Fibroblast of skin of back (primary cell): ENCODE results near the gene CNOT1.
A peak's percentile ranks its signal among the peaks of the same experiment; 100 is the strongest.
"Not testable (repeated sequence)": the region's sequence is repeated elsewhere in the genome, so short reads cannot be mapped to it uniquely, and the experiment has no call there.

Experiments used
- DNase-seq: peaks from one replicate; pipeline ENCODE4 v3.0.0-alpha.2; 2013

CNOT1 gene

DNA sequence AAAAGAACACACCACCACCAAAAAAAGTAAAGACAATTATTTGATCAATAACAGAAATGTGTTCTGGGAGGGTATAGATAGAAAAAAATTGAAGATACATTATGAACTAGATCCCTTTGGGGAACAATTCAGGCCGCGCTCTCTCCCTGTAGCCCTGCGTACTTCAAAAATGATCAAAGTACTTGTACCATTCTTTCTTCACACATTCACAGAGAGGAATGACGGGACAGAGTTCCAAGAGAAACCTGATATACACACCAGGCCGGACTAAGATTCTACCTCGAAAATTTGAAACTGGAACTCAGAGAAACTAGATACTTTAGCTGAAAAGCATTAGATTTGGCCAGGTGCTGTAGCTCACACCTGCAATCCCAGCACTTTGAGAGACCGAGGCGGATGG, 50.0 kb downstream of the CNOT1 start:
- DNase-seq: no peak

DNA sequence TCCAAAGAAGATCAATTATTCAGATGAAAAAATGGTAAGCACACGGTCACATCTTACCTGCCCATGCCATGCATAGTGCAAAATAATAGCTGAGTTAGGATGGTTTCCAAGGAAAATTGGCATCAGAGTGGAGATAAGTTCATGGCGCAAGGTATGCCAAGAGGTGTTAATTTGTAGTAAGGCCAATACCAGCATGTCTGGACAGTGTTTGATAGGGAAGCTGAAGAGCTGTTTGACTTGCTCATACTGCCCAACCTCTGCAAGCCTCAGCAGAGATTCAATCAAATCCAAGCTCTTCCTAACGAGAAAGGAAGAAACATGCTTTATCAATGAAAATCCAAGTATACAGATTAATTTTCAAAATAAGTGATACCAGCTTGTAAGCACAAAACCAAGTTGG, 51.0 kb downstream of the CNOT1 start:
- DNase-seq: no peak

DNA sequence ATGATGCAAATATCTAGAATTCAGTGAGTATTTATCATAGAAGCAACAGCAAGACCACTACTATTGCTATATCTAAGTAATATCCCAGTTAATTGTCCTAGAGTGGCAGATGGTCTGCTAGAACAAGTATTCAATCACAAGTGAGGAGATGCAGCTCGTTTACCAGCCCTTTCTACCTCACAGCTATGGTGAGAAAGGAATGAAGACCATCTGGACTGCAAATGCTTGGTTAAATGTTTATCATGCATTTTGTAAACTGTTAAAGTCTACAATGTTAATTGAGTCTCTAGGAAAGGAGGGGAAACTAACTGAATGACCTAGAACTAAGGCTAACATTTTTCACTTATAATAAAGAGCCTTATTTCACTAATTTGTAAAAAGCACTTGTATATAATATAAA, 52.5 kb downstream of the CNOT1 start:
- DNase-seq: no peak

DNA sequence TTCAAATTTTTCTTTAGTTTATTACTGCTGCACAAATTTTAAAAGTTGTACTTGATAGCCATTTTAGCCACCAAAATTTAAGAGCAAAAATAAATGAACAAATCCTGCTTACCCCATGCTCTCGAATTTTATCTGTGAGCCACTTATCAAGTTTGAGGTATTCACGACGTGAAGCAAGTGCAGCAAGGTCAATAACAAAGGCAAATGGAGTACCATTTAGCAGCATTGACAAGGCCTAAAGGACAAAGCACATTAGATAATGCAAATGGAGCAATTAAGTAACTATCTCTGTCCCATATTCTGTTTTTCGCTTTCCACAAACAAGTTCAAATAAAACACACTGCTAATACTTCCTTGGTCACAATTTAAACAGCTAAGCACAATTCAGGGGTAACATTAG, 54.7 kb downstream of the CNOT1 start:
- DNase-seq: no peak

- not testable (repeated sequence) for DNase-seq
Measured at GRCh38 chr16:58565697-58566096, 63.9 kb downstream of the CNOT1 start.

GRCh38 chr16:58563775-58564174, 65.9 kb downstream of the CNOT1 start:
- DNase-seq: no peak

DNA sequence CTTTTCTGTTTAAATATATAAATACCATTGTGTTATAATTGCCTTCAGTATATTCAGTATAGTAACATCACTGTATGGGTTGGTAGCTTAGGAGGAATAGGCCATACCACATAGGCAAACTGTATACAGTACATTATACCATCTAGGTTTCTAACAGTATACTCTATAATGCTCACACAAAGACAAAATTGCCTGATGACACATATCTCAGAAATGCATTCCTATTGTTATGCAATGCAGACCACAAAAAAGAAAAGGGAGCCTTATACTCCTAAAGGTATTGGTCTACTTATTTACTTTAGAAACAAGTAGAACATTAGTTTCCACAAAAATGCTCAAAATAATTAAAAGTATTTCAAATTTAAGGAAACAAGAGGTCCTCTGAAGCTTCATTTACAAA, 66.4 kb downstream of the CNOT1 start:
- DNase-seq: peak; percentile 57

- no peak for DNase-seq
Measured at GRCh38 chr16:58556678-58557077, 72.9 kb downstream of the CNOT1 start.

GRCh38 chr16:58551496-58551895, 78.1 kb downstream of the CNOT1 start:
- DNase-seq: no peak

DNA sequence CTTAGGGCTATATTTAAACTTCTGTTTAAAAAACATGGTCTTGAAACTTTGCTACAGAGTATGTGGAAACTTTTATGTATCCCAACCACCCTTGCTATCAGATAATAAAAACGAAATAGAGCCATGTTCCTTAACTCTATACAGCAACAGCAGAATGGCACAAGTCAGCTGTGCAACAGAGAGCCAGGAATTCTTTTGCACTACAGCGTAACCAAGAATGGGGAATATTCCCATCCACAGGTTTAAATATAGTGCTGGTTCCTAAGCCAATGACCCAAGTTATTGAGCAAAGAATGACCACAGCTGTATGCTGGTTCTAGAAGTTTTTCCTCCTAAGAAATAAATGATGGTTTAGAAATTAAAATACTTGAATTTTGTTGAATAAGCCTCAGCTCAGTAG, 81.2 kb downstream of the CNOT1 start:
- DNase-seq: no peak

- no peak for DNase-seq
Measured at GRCh38 chr16:58543685-58544084, 85.9 kb downstream of the CNOT1 start.

DNA sequence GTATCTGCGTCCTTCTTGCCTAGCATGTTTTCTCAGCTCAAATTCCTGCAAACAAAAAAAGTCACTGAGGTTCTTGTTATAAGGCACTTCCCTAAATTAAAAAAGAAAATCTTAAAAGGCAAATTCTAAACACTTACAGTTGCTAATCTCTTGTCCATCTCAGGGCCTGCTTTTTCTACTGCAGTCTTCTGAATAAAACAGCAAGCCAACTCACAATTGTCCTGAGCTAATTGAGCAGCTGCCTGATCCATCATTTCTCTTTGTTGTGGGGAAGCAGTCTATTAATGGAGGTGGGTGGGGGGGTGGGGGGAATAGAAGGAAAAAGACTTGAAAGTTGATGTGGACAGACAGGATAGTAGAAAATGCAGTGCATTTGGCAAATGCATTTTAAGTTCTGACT, 87.3 kb downstream of the CNOT1 start:
- DNase-seq: no peak

- no peak for DNase-seq
Measured at GRCh38 chr16:58541711-58542110, 87.9 kb downstream of the CNOT1 start.

DNA sequence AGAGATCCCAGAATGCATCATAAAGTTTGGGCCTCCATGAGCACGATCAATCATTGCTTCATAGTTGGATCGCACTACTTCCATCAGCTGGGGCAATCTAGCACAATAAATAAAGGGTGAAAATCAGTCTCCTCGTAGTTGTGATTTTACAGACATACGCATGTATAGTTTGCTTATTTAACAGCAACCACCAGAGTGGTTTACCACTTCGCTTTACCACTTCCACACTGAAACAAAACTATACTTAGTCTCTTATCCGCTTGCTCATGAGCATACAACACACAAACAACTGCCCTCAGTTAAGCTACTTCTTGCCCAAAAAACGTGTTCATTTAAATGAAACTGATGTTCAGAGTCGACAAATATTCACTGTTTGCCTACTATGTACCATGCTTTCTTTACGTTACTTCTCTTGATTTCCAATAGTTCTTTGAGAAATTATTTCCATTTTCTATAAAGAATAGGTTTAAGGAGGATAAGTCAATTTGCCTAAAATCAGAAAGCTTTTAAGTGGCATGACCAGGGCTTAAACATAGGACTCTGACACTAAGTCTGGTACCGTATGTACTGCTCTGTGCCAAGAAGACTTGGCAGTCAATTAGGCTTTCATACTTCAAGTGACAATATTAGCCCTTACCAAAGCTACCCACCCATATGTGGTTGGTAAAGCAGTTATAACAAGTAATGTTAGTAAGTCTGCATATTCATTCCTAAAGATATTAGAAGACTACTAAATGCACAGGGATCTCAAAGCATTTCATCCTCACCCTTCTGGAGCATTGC, 92.3 kb downstream of the CNOT1 start:
- DNase-seq: no peak

- DNase-seq: no peak
Measured at GRCh38 chr16:58536278-58536677, 93.3 kb downstream of the CNOT1 start.

- no peak for DNase-seq
Measured at GRCh38 chr16:58535100-58535499, 94.5 kb downstream of the CNOT1 start.

GRCh38 chr16:58533751-58534470, 95.7 kb downstream of the CNOT1 start:
- no peak for DNase-seq

DNA sequence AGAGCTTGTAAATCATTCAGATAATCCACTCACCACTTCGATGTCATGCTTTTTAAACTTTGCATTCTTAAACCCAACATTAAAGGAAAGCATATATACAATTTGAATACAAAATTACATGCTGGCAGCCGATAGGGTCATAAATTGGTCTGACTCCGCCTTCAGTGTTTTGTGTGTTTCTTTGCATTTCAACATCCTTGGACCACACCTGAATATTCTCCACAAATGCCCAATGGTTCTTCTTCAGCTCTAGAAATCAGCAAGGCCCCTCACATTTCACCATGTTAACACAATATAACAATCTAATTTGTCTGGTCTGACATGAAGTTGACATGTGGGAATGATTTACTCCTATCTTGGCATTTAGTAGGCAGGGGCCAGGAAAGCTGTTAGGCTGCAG, 97.2 kb downstream of the CNOT1 start:
- DNase-seq: no peak

DNA sequence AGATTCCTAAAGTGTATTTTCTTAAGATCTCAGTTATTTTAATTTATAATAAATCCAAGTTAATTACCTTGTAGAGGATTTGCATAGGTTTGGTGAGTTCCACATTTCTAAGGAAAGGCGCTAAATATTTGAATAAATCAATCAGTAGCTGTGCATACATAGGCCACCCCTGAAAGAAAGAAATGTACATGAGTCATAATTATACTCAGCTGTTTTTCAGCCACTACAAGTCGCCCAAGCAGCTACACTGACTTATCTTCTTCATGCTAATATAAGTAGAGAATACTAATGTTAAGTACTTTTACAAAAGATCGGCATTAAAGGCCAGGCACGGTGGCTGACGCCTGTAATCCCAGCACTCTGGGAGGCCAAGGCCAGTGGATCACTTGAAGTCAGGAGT, 99.4 kb downstream of the CNOT1 start:
- DNase-seq: no peak

DNA sequence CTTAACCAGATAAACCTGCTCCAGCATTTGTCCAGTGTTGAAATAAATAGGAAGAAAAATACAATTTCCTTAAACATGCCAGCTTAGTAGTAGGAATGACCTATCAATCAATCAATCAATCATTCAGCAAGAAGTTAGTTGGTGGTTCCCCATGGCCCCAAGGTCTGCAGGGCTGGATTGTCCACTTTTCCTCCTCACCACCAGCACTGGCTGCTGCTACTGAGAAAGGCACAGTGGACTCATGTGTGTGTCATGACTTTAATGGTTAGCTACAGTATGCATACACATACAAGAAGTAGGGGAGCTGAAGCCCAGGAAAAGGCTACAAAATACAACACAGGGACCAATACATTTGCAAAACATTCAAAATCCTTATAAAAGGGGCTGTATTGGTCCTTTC, 109.9 kb downstream of the CNOT1 start:
- no peak for DNase-seq

DNA sequence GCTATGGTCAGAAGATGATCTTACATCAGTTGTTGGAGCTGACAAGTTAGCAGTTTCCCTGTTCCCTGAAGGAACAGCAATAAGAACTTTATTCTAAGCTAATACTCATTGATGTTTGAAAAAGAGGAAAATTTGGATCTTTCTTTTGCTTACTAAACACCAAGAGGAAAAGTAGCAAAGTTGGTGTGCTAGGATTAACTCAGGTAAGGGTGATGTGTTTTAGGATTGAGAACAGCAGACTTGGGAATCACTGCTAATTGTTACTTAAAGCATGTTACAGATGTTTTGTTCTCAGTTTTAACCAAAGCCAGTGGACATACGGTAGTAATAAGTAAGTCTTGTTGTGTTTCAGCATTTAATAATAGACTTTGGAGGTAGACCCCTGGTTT, 110.7 kb downstream of the CNOT1 start:
- DNase-seq: no peak

- DNase-seq: no peak
Measured at GRCh38 chr16:58518083-58518979, 111.3 kb downstream of the CNOT1 start.

GRCh38 chr16:58516768-58517107, 112.9 kb downstream of the CNOT1 start:
- DNase-seq: no peak
